GM21526 (cell line): ENCODE measurements around the gene SMAD3.
"Not testable (repeated sequence)": the region's sequence is repeated elsewhere in the genome, so short reads cannot be mapped to it uniquely, and the experiment has no call there.

Experiments used
- ATAC-seq: cut with Tn5 transposase; IDR thresholded peaks from one replicate; pipeline ENCODE4 v1.9.1; 2021; ENCODE audit warnings: moderate library complexity; ENCODE audit not compliant: unreplicated experiment, low FRiP score

SMAD3 gene

GRCh38 chr15:67065531-67066005 lies at the start of gene SMAD3:
Gene SMAD3, plus strand, starts transcription at chr15:67065602. Its CDS starts 553 bp downstream, at chr15:67066155.
- peak; percentile 52 for ATAC-seq

DNA sequence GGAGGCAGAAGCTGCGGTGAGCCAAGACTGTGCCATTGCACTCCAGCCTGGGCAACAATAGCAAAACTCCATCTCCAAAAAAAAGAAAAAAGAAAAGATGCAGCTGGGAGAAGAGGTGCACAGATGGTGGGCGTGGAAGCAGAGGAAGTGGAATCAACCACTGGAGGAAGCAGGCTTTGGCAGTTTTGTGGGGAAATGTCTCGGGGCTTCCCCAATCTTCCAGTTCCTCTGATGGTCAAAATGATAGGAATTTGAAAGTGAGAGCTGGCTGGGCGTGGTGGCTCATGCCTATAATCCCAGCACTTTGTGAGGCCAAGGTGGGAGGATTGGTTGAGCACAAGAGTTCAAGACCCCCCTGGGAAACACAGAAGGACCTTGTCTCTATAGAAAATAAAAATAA lies 48.1 kb upstream of the SMAD3 start:
- no peak for ATAC-seq

- ATAC-seq: no peak
Measured at GRCh38 chr15:67018026-67018425, 47.4 kb upstream of the SMAD3 start.

- no peak for ATAC-seq
Measured at GRCh38 chr15:67018441-67018840, 47.0 kb upstream of the SMAD3 start.

GRCh38 chr15:67019069-67019468 lies 46.3 kb upstream of the SMAD3 start:
- no peak for ATAC-seq

GRCh38 chr15:67019884-67020520 lies 45.4 kb upstream of the SMAD3 start:
- ATAC-seq: no peak

- not testable (repeated sequence) for ATAC-seq
Measured at GRCh38 chr15:67020668-67021067, 44.7 kb upstream of the SMAD3 start.

- ATAC-seq: no peak
Measured at GRCh38 chr15:67021455-67021854, 43.9 kb upstream of the SMAD3 start.

- ATAC-seq: no peak
Measured at GRCh38 chr15:67022587-67023105, 42.8 kb upstream of the SMAD3 start.

GRCh38 chr15:67023517-67024313 lies 41.7 kb upstream of the SMAD3 start:
- no peak for ATAC-seq

DNA sequence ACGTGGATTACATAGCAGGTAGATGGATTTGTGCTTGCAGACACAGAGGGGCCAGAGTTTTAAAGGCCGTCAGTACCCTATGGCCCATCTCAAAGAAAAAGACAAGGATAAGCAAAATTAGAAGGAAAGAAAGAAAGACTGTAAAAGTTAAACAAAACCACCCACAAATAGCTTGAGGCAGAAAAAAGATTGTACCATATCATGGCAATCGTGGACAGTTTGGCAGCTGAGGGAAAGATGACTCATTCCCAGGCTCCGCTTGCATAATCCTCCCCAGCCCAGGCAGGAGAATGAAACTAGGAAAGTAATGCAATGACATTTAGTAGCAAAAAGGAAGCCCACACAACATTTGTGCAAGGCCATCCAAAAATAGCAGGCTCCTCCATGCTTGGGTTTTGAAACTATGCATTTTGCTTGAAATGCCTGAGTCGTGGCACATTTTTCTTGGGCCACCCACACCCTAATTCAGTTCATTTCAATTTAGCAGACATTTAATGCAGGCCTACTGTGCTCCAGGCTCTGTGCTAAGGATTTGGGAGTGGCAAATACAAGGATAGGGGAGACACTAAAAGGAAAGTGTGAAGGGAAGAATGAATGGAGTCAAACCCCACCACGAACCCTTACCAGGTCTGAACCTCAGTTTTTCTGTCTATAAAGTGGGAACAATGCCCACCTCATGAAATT lies 40.9 kb upstream of the SMAD3 start:
- ATAC-seq: no peak

DNA sequence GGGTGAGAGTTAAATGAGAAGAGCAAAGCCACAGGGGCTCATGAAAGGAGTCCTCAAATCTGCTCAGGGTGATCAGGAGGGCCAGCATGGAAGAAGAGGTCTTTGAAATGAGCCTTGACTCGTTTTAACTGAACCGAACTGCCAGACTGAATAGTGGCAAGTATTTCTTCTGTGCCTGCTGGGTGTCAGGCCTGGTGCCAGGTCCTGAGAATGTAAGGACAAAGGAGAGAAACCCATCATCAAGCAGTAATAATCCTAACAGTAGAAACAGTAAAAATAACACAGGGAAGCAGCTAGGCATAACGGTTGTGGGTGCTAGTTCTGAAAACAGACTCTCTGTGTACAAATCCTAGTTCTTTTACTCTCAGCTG lies 40.4 kb upstream of the SMAD3 start:
- no peak for ATAC-seq

DNA sequence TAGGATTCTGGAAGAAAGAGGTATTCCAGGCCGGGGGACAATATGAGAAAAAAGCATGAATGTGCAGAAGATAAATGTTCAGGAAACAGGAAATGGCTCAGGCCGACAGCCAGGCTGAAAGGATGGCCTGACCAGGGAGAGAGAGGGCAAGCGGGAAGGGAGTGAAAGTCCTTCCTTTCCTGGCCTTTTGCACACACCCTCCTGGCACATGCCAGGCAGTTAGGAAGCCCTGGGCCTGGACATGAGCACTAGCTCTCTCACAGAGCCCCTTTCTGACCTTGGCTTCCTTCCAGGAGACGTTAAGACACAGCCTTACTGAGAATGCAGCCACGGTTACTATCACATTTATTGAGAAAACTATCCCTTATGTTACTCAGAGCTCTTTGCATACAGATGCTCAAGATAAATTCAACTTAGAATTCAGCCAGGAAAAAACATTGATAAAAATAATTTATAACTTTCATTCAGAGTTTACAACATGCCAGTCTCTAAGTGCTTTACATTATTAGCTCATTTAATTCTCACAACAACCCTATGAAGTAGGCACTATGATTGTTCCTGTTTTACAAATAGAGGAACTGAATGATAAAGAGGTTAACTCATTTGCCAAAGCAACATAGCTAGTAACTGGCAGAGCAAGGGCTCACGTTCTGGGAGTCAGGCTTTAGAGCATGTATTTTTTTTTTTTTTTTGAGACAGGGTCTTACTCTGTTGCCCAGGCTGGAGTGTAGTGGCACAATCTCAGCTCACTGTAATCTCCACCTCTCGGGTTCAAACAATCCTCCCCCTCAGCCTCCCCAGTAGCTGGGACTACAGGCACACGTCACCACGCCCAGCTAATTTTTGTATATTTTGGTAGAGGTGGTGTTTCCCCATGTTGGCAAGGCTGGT lies 39.4 kb upstream of the SMAD3 start:
- ATAC-seq: no peak

- ATAC-seq: no peak
Measured at GRCh38 chr15:67026610-67026967, 38.8 kb upstream of the SMAD3 start.

- ATAC-seq: not testable (repeated sequence)
Measured at GRCh38 chr15:67028440-67028839, 37.0 kb upstream of the SMAD3 start.

- no peak for ATAC-seq
Measured at GRCh38 chr15:67030036-67030762, 35.2 kb upstream of the SMAD3 start.

DNA sequence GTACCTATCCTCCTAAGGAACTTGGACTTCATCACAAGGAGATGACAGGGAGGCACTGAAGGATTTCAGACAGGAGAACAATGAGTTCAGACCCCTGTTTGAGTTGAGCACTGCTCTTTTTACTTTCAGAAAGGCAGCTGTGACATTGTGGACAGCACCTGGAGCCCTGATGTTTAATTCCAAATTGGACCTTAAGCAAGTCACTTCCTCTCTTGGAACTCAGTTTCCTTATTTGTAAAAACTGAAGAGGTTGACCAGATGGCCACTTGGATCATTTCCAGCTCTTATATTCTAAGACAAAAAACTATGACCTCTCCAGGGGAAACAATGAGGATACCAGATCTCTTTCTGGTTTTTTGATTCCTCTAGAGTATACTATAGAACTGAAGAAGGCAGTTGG lies 34.1 kb upstream of the SMAD3 start:
- ATAC-seq: no peak

- no peak for ATAC-seq
Measured at GRCh38 chr15:67032608-67033007, 32.8 kb upstream of the SMAD3 start.

GRCh38 chr15:67033012-67033411 lies 32.4 kb upstream of the SMAD3 start:
- ATAC-seq: no peak
